Duodenal mucosa (tissue), 2 donors: ENCODE measurements around the gene IQCN.

Source experiments
- H3K27ac ChIP-seq: one replicate; pipeline ENCODE4 v1.7.0; 2013; ENCODE audit warnings: low read depth, low read length
- H3K27me3 ChIP-seq, 2 donors: one replicate each; pipeline ENCODE4 v1.7.0; 2013; ENCODE audit warnings: low read length in 2 of 2, control low read depth in 1 of 2; ENCODE audit not compliant: insufficient read depth in 2 of 2, control insufficient read depth in 1 of 2
- H3K36me3 ChIP-seq, 2 donors: one replicate each; pipeline ENCODE4 v1.7.0; 2013; ENCODE audit warnings: low read length in 2 of 2, control low read depth in 1 of 2; ENCODE audit not compliant: insufficient read depth in 2 of 2, control insufficient read depth in 1 of 2
- H3K4me1 ChIP-seq, 2 donors: one replicate each; pipeline ENCODE4 v1.7.0; 2013; ENCODE audit warnings: low read length in 2 of 2, control low read depth in 1 of 2; ENCODE audit not compliant: insufficient read depth in 2 of 2, control insufficient read depth in 1 of 2
- H3K4me3 ChIP-seq, 2 donors: one replicate each; pipeline ENCODE4 v1.7.0; 2013; ENCODE audit warnings: low read length in 2 of 2, low read depth in 1 of 2
- H3K9ac ChIP-seq, 2 donors: one replicate each; pipeline ENCODE4 v1.7.0; 2013; ENCODE audit warnings: low read length in 2 of 2, low read depth in 1 of 2
- H3K9me3 ChIP-seq, 2 donors: one replicate each; pipeline ENCODE4 v1.7.0; 2013; ENCODE audit warnings: low read length in 2 of 2, control low read depth in 1 of 2; ENCODE audit not compliant: control insufficient read depth in 1 of 2

Gene IQCN

GRCh38 chr19:18231775-18232174 lies 42.5 kb downstream of the IQCN start:
- Histone ChIP-seq H3K27me3 (peaks cover 20 to 31% of the 10 kb centered on the region in 2 donors), H3K9ac (no peak overlapping the region), H3K4me3 (no peak overlapping the region), H3K36me3 (no peaks in the 10 kb centered on the region), H3K9me3 (peaks cover 0 to 4% of the 10 kb centered on the region in 2 donors), H3K27ac (no peak overlapping the region), H3K4me1 (no peaks in the 10 kb centered on the region)

- Histone ChIP-seq H3K4me3 (no peak overlapping the region), H3K4me1 (no peaks in the 10 kb centered on the region), H3K27me3 (peaks cover 23 to 32% of the 10 kb centered on the region in 2 donors), H3K36me3 (no peaks in the 10 kb centered on the region), H3K27ac (no peak overlapping the region), H3K9ac (no peak overlapping the region), H3K9me3 (peaks cover 0 to 4% of the 10 kb centered on the region in 2 donors)
Observed at GRCh38 chr19:18230941-18231734, 43.1 kb downstream of the IQCN start.

DNA sequence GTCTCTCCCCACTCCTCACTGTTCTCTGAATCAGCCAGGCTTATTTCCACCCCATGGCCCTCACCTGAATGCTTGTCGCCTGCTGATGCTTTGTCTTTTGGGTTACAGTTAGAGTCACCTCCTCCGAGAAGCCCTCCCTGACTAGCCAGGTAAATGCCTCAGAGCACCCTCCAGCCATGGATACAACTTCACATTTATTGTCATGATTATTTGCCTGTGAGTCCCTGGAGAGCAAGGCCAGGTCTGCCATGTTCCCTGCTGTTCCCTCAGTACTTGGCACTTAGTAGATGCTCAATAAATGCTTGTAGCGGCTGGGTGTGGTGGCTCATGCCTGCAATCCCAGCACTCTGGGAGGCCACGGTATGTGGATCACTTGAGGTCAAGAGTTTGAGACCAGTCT lies 44.3 kb downstream of the IQCN start:
- Histone ChIP-seq H3K4me1 (peaks cover 4 to 10% of the 10 kb centered on the region in 2 donors), H3K27ac (no peak overlapping the region), H3K4me3 (no peak overlapping the region), H3K9me3 (peaks cover 0 to 4% of the 10 kb centered on the region in 2 donors), H3K36me3 (no peaks in the 10 kb centered on the region), H3K9ac (no peak overlapping the region), H3K27me3 (peaks cover 33 to 43% of the 10 kb centered on the region in 2 donors)

DNA sequence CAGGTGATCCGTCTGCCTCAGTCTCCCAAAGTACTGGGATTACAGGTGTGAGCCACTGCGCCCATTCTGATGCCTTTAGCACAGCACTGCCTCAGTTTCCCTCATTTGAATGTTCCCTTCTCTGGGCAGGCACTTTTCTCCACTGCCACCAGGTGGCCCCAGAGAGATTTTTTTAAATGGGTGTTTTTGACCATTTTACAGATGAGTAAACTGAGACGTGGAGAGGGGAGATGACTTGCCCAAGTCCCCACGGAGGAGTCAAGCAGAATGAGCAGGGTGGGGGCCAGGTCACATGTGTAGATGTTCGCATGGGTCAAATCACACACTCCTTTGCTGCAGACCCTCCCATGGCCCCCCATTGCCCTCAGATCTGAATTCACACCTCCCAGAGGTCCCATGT lies 44.8 kb downstream of the IQCN start:
- H3K4me1 ChIP-seq, result peaks cover 8 to 13% of the 10 kb centered on the region in 2 donors

DNA sequence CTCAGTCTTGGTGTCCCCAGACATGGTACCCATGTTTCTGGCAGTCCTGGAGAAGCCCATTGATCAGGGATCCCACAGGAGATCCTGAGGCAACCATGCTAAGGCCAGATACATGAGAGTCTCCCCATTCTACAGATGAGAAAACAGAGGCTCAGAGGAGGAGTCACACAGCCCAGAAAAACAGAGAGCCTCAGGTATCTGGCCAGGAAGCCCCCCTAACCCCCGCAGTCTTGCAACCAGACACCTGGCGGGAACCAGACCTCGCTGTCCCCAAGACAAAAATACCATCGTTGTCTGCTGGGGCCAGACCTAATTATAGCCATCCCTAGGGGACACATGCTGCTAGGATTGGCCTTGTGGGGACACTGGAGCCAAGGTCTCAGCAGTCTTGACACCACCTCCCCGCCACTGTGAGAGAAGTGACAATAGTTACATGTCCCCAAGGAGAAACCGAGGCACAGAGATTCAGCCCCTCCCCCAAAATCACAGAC lies 46.4 kb downstream of the IQCN start:
- H3K4me3 ChIP-seq, result no peak overlapping the region
- no peaks in the 10 kb centered on the region for H3K36me3 ChIP-seq
- H3K9me3 ChIP-seq, result no peaks in the 10 kb centered on the region
- H3K27ac ChIP-seq, result no peak overlapping the region
- no peak overlapping the region for H3K9ac ChIP-seq
- H3K4me1 ChIP-seq, result peaks cover 8 to 19% of the 10 kb centered on the region in 2 donors
- peaks cover 34% of the 10 kb centered on the region in 2 donors for H3K27me3 ChIP-seq

More for the DNA sequence above, 44.8 kb downstream of the IQCN start:
- H3K27ac ChIP-seq, result no peak overlapping the region
- H3K9me3 ChIP-seq, result peaks cover 0 to 4% of the 10 kb centered on the region in 2 donors
- H3K9ac ChIP-seq, result no peak overlapping the region
- no peak overlapping the region for H3K4me3 ChIP-seq
- no peaks in the 10 kb centered on the region for H3K36me3 ChIP-seq
- H3K27me3 ChIP-seq, result peaks cover 34 to 43% of the 10 kb centered on the region in 2 donors

GRCh38 chr19:18226956-18227780 lies 47.1 kb downstream of the IQCN start:
- peaks cover 30 to 31% of the 10 kb centered on the region in 2 donors for H3K27me3 ChIP-seq
- no peak overlapping the region for H3K27ac ChIP-seq
- H3K9me3 ChIP-seq, result no peaks in the 10 kb centered on the region
- H3K36me3 ChIP-seq, result no peaks in the 10 kb centered on the region
- no peak overlapping the region for H3K4me3 ChIP-seq
- no peak overlapping the region for H3K9ac ChIP-seq
- peaks cover 8 to 19% of the 10 kb centered on the region in 2 donors for H3K4me1 ChIP-seq

- H3K9ac ChIP-seq, result peak within 1 kb of the TSS in 1 of 2 donors; percentile 63
- peaks cover 22 to 25% of the 10 kb centered on the region in 2 donors for H3K27me3 ChIP-seq
- H3K36me3 ChIP-seq, result no peaks in the 10 kb centered on the region
- H3K9me3 ChIP-seq, result no peaks in the 10 kb centered on the region
- no peak within 1 kb of the TSS for H3K4me3 ChIP-seq
- H3K4me1 ChIP-seq, result peaks cover 8 to 19% of the 10 kb centered on the region in 2 donors
- H3K27ac ChIP-seq, result peak within 1 kb of the TSS; percentile 20
Observed at GRCh38 chr19:18225702-18226468, 48.4 kb downstream of the IQCN start, which contains the start of gene PDE4C. Gene PDE4C, minus strand, starts transcription at chr19:18226438. Its CDS starts 23 bp downstream, at chr19:18226415.

GRCh38 chr19:18225355-18225701 lies 48.9 kb downstream of the IQCN start:
- Histone ChIP-seq H3K4me3 (no peak overlapping the region), H3K9me3 (no peaks in the 10 kb centered on the region), H3K9ac (peak overlapping the region in 1 of 2 donors; percentile 63), H3K4me1 (peaks cover 8 to 19% of the 10 kb centered on the region in 2 donors), H3K27ac (no peak overlapping the region), H3K27me3 (peaks cover 24 to 26% of the 10 kb centered on the region in 2 donors), H3K36me3 (no peaks in the 10 kb centered on the region)

- peaks cover 25% of the 10 kb centered on the region in 2 donors for H3K27me3 ChIP-seq
- peak overlapping the region; percentile 57 to 80 for H3K9ac ChIP-seq
- no peaks in the 10 kb centered on the region for H3K36me3 ChIP-seq
- peak overlapping the region; percentile 59 to 78 for H3K4me3 ChIP-seq
- peaks cover 8 to 19% of the 10 kb centered on the region in 2 donors for H3K4me1 ChIP-seq
- H3K27ac ChIP-seq, result no peak overlapping the region
- no peaks in the 10 kb centered on the region for H3K9me3 ChIP-seq
Observed at GRCh38 chr19:18224525-18225354, 49.5 kb downstream of the IQCN start.
